DOHH2 (cell line): Measurements from ENCODE around the gene DHRS3.

Source experiments
- H3F3A ChIP-seq: fragments of 200-600 bp; sonication (generic), shearing (Covaris generic); 2 replicates; pipeline ENCODE4 v1.6.0; 2016; ENCODE audit warnings: antibody characterized with exemption, mild to moderate bottlenecking; ENCODE audit not compliant: control insufficient read depth, insufficient read depth
- H3K27ac ChIP-seq: fragments of 200-600 bp; sonication (generic); 2 replicates; pipeline ENCODE4 v1.5.1; 2014; ENCODE audit warnings: low read depth, mild to moderate bottlenecking, low read length, moderate library complexity
- H3K27me3 ChIP-seq: fragments of 200-600 bp; sonication (generic); 2 replicates; pipeline ENCODE4 v1.6.1; 2014; ENCODE audit warnings: mild to moderate bottlenecking, low read length, mixed read lengths; ENCODE audit not compliant: control insufficient read depth
- H3K36me3 ChIP-seq: fragments of 200-600 bp; sonication (generic); 2 replicates; pipeline ENCODE4 v1.6.1; 2014; ENCODE audit warnings: mild to moderate bottlenecking, low read length, moderate library complexity, mixed read lengths; ENCODE audit not compliant: control insufficient read depth
- H3K4me1 ChIP-seq: fragments of 200-600 bp; sonication (generic); 2 replicates; pipeline ENCODE4 v1.6.1; 2014; ENCODE audit warnings: mild to moderate bottlenecking, low read length, mixed read lengths; ENCODE audit not compliant: control insufficient read depth
- H3K4me2 ChIP-seq: fragments of 200-600 bp; sonication (generic); 2 replicates; pipeline ENCODE4 v1.6.0; 2014; ENCODE audit warnings: mild to moderate bottlenecking, low read length, moderate library complexity
- H3K4me3 ChIP-seq: fragments of 200-600 bp; sonication (generic); 2 replicates; pipeline ENCODE4 v1.5.1; 2014; ENCODE audit warnings: mild to moderate bottlenecking, low read length, mixed read lengths
- H3K79me2 ChIP-seq: fragments of 200-600 bp; sonication (generic); 2 replicates; pipeline ENCODE4 v1.6.1; 2014; ENCODE audit warnings: mild to moderate bottlenecking, low read length, mixed read lengths; ENCODE audit not compliant: control insufficient read depth
- H3K9me2 ChIP-seq: fragments of 200-600 bp; sonication (generic); replicated peaks from 2 replicates; pipeline ENCODE4 v1.6.1; 2014; ENCODE audit warnings: mild to moderate bottlenecking, low read length, mixed read lengths; ENCODE audit not compliant: control insufficient read depth
- H3K9me3 ChIP-seq: fragments of 200-600 bp; sonication (generic); 2 replicates; pipeline ENCODE4 v1.6.1; 2014; ENCODE audit warnings: antibody characterized with exemption, low read length, mixed read lengths; ENCODE audit not compliant: control insufficient read depth, insufficient read depth
- H4K20me1 ChIP-seq: fragments of 200-600 bp; sonication (generic); 2 replicates; pipeline ENCODE4 v1.6.0; 2014; ENCODE audit warnings: low read depth, mild to moderate bottlenecking, antibody characterized with exemption, low read length, moderate library complexity; ENCODE audit not compliant: control insufficient read depth, insufficient read depth
- CTCF ChIP-seq: fragments of 200-600 bp; sonication (generic); IDR thresholded peaks from one replicate; pipeline ENCODE4 v1.5.1; 2014; ENCODE audit warnings: antibody characterized with exemption, mild to moderate bottlenecking, low read depth, low read length; ENCODE audit not compliant: poor library complexity, severe bottlenecking
- EZH2phosphoT487 ChIP-seq: fragments of 200-600 bp; sonication (generic); IDR thresholded peaks from 2 replicates; pipeline ENCODE4 v1.6.1; 2017; ENCODE audit warnings: borderline replicate concordance, mild to moderate bottlenecking, antibody characterized with exemption, low read length, moderate library complexity, mixed read lengths

The DHRS3 gene

DNA sequence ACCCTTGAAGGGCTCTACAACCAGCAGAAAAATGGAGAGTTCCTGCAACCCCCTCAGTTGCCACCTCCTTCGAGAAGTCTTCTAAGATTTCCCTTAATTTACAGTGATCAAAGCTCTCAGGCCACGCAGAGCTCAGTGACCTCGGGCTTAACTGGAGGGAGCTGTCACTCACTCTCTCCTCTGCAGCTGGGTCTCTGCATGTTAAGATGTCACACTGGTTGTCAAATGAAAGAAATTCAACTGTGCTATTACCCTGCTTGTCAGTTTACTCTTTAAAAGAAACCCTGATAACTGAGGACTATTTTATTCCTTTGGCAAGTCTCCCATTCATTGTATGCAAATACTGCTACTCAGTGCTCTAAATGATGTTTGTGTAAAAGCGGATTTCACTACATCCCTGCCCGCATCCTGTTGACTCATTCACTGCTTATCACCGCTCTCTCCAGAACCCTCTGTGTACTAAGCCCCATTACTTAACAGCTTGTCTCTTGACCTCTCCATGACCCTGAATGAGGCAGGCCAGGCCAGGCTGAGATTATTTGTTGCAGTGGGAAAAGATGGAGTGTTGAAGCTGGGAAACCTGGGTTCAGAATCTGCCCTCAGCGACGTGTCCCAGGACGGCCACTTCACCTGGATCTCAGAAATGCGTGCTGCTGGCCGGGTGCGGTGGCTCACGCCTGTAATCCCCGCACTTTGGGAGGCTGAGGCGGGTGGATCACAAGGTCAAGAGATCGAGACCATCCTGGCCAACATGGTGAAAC, 13.7 kb downstream of the DHRS3 start:
- H3K9me2 ChIP-seq, result no peaks in the 10 kb centered on the region
- no peak for TF ChIP-seq EZH2phosphoT487
- TF ChIP-seq CTCF, result no peak
- no peaks in the 10 kb centered on the region for H3K79me2 ChIP-seq
- no peaks in the 10 kb centered on the region for H3K9me3 ChIP-seq
- no peaks in the 10 kb centered on the region for H4K20me1 ChIP-seq
- no peak overlapping the region for H3K4me3 ChIP-seq
- H3K4me1 ChIP-seq, result no peaks in the 10 kb centered on the region
- H3F3A ChIP-seq, result no peaks in the 10 kb centered on the region
- H3K36me3 ChIP-seq, result no peaks in the 10 kb centered on the region
- no peaks in the 10 kb centered on the region for H3K27me3 ChIP-seq
- no peak overlapping the region for H3K4me2 ChIP-seq
- no peak overlapping the region for H3K27ac ChIP-seq

- TF ChIP-seq EZH2phosphoT487, result no peak
- no peak for TF ChIP-seq CTCF
- H3K4me1 ChIP-seq, result no peaks in the 10 kb centered on the region
- no peaks in the 10 kb centered on the region for H4K20me1 ChIP-seq
Measured at GRCh38 chr1:12603224-12603623, 14.8 kb downstream of the DHRS3 start.

GRCh38 chr1:12602659-12603024, 15.4 kb downstream of the DHRS3 start:
- Histone ChIP-seq H3K4me2 (no peak overlapping the region), H3K36me3 (no peaks in the 10 kb centered on the region), H3K27me3 (no peaks in the 10 kb centered on the region), H3K27ac (no peak overlapping the region), H3K79me2 (no peaks in the 10 kb centered on the region), H4K20me1 (no peaks in the 10 kb centered on the region), H3K9me2 (no peaks in the 10 kb centered on the region), H3K4me1 (no peaks in the 10 kb centered on the region), H3F3A (no peaks in the 10 kb centered on the region), H3K4me3 (no peak overlapping the region), H3K9me3 (no peaks in the 10 kb centered on the region)
- no peak for TF ChIP-seq EZH2phosphoT487
- no peak for TF ChIP-seq CTCF

More at GRCh38 chr1:12603224-12603623, 14.8 kb downstream of the DHRS3 start:
- Histone ChIP-seq H3K4me3 (no peak overlapping the region), H3K4me2 (no peak overlapping the region), H3F3A (no peaks in the 10 kb centered on the region), H3K79me2 (no peaks in the 10 kb centered on the region), H3K36me3 (no peaks in the 10 kb centered on the region), H3K27ac (no peak overlapping the region), H3K27me3 (no peaks in the 10 kb centered on the region), H3K9me3 (no peaks in the 10 kb centered on the region), H3K9me2 (no peaks in the 10 kb centered on the region)
